Kidney (tissue), 14 donors: ENCODE results near the gene TGFBR3. TPM values are rescaled to one million over a fixed set of nuclear protein-coding genes. Genes with fewer than 3 reads are reported as not detected.

ENCODE experiments used
- DNase-seq, 5 donors: peaks; one replicate each; pipeline ENCODE4 v3.0.0-alpha.2; 2013 to 2020
- FAIRE-seq: peaks from 2 replicates; lab custom pipeline; 2012; peaks lifted over from hg19 to GRCh38; lab: Jason Lieb, UNC
- H3K27ac ChIP-seq, 2 donors: one replicate each; pipeline ENCODE4 v1.7.0; 2013; ENCODE audit warnings: low read depth in 2 of 2, low read length in 2 of 2, inconsistent platforms in 1 of 2
- H3K27me3 ChIP-seq: one replicate; pipeline ENCODE4 v1.7.1; 2013; ENCODE audit warnings: low read length, inconsistent platforms; ENCODE audit not compliant: control insufficient read depth, insufficient read depth
- H3K36me3 ChIP-seq, 3 donors: one replicate each; pipeline versions ENCODE4 v1.7.0 to v1.7.1; 2013; ENCODE audit warnings: low read length in 3 of 3, control low read depth in 1 of 3, inconsistent platforms in 1 of 3; ENCODE audit not compliant: insufficient read depth in 3 of 3, control insufficient read depth in 2 of 3
- H3K4me1 ChIP-seq, 3 donors: one replicate each; pipeline versions ENCODE4 v1.7.0 to v1.7.1; 2013; ENCODE audit warnings: low read length in 3 of 3, inconsistent platforms in 1 of 3, low read depth in 1 of 3; ENCODE audit not compliant: control insufficient read depth in 2 of 3, insufficient read depth in 2 of 3
- H3K4me3 ChIP-seq, 3 donors: one replicate each; pipeline versions ENCODE4 v1.7.0 to v1.8.1; 2013; ENCODE audit warnings: low read length in 3 of 3, control low read depth in 1 of 3, inconsistent platforms in 1 of 3
- H3K9ac ChIP-seq, 3 donors: one replicate each; pipeline versions ENCODE4 v1.7.0 to v1.7.1; 2013; ENCODE audit warnings: low read length in 3 of 3, control low read depth in 1 of 3, inconsistent platforms in 1 of 3
- H3K9me3 ChIP-seq, 3 donors: one replicate each; pipeline versions ENCODE4 v1.7.0 to v1.7.1; 2013; ENCODE audit warnings: low read length in 3 of 3, control low read depth in 1 of 3, inconsistent platforms in 1 of 3; ENCODE audit not compliant: control insufficient read depth in 2 of 3, insufficient read depth in 1 of 3
- intact Hi-C: fragments of 100-400 bp; cut with DNase I; formaldehyde crosslinking; loops from one replicate; pipeline ENCODE4 v1.11.1; 2022
- polyA plus RNA-seq: library from polyadenylated mRNA; stranded (reverse); fragments of 350-450 nt; fragmentation: Illumina TruSeq; extraction: RNeasy Lipid Tissue Mini Kit (QIAGEN cat#74804); gene quantifications from one replicate; pipeline ENCODE4 v1.2.3, GENCODE V29; 2014; ENCODE audit warnings: low read depth, low replicate concordance; ENCODE audit not compliant: insufficient read depth
- total RNA-seq: library from RNA; stranded (reverse); fragmentation: NEBNext Ultra II Directional; extraction: Animal tissue kit (Norgen Biotek cat#: 25700); gene quantifications from one replicate; pipeline ENCODE4 v1.2.1, GENCODE V29; 2021
- TF ChIP-seq, protein P1 (sequence below): IDR thresholded peaks from 3 replicates; pipeline ENCODE4 v1.5.1; 2012; ENCODE audit warnings: mild to moderate bottlenecking, moderate library complexity, borderline replicate concordance; ENCODE audit not compliant: insufficient read depth; ENCODE audit errors: extremely low read depth
- donor health status: control.
- donor health status: control.
- donor health status: control.
- donor health status: control.
- donor health status: control.
- donor health status: DM: yes; HTN: yes; CAD: no.
- donor health status: Normal renal cell carcinoma (clear cell type).

The TGFBR3 gene
- total and polyA plus RNA-seq, 2 donors from 2014 or later = 15.8 to 57.9 TPM

- FAIRE-seq (no peak), DNase-seq (no peak)
- Histone ChIP-seq H3K9ac (no peak overlapping the region), H3K4me1 (peaks cover 0 to 14% (median 2%) of the 10 kb centered on the region in 3 donors), H3K36me3 (peaks cover 0 to 11% (median 0%) of the 10 kb centered on the region in 3 donors), H3K4me3 (no peak overlapping the region), H3K9me3 (no peaks in the 10 kb centered on the region), H3K27ac (no peak overlapping the region), H3K27me3 (no peaks in the 10 kb centered on the region)
- TF ChIP-seq, protein P1, sequence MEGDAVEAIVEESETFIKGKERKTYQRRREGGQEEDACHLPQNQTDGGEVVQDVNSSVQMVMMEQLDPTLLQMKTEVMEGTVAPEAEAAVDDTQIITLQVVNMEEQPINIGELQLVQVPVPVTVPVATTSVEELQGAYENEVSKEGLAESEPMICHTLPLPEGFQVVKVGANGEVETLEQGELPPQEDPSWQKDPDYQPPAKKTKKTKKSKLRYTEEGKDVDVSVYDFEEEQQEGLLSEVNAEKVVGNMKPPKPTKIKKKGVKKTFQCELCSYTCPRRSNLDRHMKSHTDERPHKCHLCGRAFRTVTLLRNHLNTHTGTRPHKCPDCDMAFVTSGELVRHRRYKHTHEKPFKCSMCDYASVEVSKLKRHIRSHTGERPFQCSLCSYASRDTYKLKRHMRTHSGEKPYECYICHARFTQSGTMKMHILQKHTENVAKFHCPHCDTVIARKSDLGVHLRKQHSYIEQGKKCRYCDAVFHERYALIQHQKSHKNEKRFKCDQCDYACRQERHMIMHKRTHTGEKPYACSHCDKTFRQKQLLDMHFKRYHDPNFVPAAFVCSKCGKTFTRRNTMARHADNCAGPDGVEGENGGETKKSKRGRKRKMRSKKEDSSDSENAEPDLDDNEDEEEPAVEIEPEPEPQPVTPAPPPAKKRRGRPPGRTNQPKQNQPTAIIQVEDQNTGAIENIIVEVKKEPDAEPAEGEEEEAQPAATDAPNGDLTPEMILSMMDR = no peak
- intact Hi-C loops = no loop called here
These were observed 194.4 kb downstream of the TGFBR3 start for GRCh38 chr1:91691525-91691924.

GRCh38 chr1:91689641-91690481 is 196.1 kb downstream of the TGFBR3 start:
- DNase-seq = no peak
- Histone ChIP-seq H3K27me3 (no peaks in the 10 kb centered on the region), H3K9me3 (no peaks in the 10 kb centered on the region), H3K36me3 (peaks cover 0 to 5% (median 0%) of the 10 kb centered on the region in 3 donors), H3K4me3 (no peak overlapping the region), H3K27ac (peak overlapping the region; percentile 66 to 80), H3K9ac (no peak overlapping the region), H3K4me1 (peaks cover 0 to 14% (median 2%) of the 10 kb centered on the region in 3 donors)
- intact Hi-C loops = no loop called here
- FAIRE-seq = no peak
- TF ChIP-seq, protein P1 = no peak

GRCh38 chr1:91687452-91687851 is 198.5 kb downstream of the TGFBR3 start:
- TF ChIP-seq, protein P1 = no peak
- H3K4me3 ChIP-seq = no peak overlapping the region
- FAIRE-seq (no peak), DNase-seq (no peak)
- no peaks in the 10 kb centered on the region for H3K27me3 ChIP-seq
- H3K27ac ChIP-seq = peak overlapping the region in 1 of 2 donors; percentile 4
- H3K9me3 ChIP-seq = no peaks in the 10 kb centered on the region
- peaks cover 2 to 14% (median 5%) of the 10 kb centered on the region in 3 donors for H3K4me1 ChIP-seq
- intact Hi-C loops = no loop called here
- H3K36me3 ChIP-seq = peaks cover 0 to 10% (median 2%) of the 10 kb centered on the region in 3 donors
- H3K9ac ChIP-seq = no peak overlapping the region
